Epithelial cell of esophagus (primary cell): ENCODE measurements around the gene ARMH3.

ENCODE experiments used
- DNase-seq: peaks from one replicate; pipeline ENCODE4 v3.0.0; 2010; ENCODE audit warnings: low read depth
- H3K4me3 ChIP-seq: 2 replicates; pipeline ENCODE4 v1.5.1; 2011; ENCODE audit warnings: mild to moderate bottlenecking, low read length, control low read depth
- TF ChIP-seq, protein P1 (sequence below): IDR thresholded peaks from 2 replicates; pipeline ENCODE4 v1.5.1; 2011; ENCODE audit warnings: low read depth, mild to moderate bottlenecking, low read length, control low read depth, inconsistent platforms; ENCODE audit not compliant: insufficient read depth; ENCODE audit errors: missing control alignments

The ARMH3 gene

DNA sequence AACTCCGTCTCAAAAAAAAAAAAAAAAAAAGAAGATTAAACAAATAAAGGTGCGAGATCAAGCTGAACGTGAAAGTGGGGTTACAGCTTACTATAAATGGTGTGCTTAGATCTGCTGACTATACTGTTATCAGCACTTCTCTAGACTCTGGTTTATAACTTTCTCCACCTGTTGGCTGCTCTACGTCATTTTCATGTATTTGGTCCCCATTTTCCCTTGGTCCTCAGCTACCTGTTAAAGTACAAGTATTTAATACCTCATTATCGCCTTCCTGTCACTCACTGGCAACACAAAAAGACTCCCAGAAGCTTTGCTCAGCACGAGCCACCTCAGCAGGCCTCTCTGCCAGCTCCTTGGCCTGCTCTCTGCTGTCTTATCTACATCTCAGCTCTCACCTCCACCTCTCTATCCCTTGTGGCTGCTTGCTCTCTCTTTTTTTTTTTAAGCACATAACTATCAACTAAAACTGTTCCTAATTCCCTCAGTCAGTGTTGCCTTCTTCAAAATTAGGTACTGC lies 95.0 kb downstream of the ARMH3 start:
- no peak overlapping the region for H3K4me3 ChIP-seq
- no peak for DNase-seq
- TF ChIP-seq, protein P1, sequence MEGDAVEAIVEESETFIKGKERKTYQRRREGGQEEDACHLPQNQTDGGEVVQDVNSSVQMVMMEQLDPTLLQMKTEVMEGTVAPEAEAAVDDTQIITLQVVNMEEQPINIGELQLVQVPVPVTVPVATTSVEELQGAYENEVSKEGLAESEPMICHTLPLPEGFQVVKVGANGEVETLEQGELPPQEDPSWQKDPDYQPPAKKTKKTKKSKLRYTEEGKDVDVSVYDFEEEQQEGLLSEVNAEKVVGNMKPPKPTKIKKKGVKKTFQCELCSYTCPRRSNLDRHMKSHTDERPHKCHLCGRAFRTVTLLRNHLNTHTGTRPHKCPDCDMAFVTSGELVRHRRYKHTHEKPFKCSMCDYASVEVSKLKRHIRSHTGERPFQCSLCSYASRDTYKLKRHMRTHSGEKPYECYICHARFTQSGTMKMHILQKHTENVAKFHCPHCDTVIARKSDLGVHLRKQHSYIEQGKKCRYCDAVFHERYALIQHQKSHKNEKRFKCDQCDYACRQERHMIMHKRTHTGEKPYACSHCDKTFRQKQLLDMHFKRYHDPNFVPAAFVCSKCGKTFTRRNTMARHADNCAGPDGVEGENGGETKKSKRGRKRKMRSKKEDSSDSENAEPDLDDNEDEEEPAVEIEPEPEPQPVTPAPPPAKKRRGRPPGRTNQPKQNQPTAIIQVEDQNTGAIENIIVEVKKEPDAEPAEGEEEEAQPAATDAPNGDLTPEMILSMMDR = no peak

DNA sequence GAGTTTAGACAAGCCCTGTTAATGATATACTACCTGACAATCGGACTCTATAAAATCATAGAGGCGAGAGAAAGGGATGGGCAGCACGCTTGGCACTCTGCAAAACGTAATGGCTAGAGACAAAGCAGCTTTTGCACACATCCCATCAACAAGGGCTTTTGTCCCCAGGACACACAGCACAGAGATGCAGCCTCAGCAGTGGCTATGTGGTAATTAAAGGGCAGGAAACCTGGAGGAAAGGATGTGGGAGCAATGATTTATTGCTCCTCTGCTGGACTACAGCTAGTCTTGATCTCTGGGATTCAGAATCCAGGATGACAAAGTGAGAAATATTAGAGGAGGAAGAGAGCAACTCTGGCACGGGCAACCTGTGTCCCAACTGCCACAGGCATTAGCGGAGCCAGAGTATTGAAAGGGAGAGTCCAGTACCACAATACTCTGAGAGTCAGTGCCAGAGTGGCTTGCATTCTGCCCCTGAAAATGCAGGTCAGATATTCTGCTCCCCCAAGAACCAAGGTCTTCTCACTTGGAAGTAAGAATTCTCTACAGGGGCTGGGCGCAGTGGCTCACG lies 96.5 kb downstream of the ARMH3 start:
- no peak overlapping the region for H3K4me3 ChIP-seq
- TF ChIP-seq, protein P1 = no peak
- no peak for DNase-seq

DNA sequence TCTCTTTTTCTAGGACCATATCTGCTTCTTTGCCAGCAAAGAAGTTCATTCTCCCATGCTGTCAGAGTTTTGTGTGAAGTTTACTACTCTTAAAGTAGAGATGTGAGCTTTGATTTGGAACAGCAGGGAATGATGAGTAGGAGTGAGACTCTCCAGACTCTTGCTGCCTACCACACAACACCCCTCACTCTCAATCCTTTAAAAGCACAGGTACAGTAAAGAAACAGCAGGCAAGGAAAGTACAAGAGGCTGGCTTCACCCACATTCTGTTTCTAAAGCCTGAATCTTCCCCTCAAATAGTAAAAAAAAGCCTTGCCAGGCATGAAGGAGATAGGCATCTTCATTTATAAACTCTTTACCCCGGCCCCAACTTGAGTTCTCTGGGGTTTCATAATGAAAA lies 97.3 kb downstream of the ARMH3 start:
- no peak for DNase-seq
- TF ChIP-seq, protein P1 = no peak
- no peak overlapping the region for H3K4me3 ChIP-seq

DNA sequence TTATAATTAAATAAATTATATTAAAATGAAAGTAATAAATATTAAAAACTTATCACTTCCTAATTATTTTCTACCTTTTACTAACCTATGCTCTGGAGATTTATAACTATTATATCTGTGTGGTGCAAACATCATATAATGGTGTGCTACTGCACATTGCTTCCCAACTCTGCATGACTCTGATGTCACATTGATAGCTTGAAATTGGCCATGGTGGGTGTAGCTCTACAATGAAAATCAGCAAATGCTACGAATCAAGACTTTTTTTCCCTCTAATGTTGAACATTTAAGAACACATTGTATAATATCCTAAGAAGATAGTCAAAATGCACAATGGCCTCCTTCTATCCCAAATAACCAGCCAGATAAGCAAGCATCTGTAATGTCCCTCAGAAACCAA lies 99.1 kb downstream of the ARMH3 start:
- H3K4me3 ChIP-seq = no peak overlapping the region
- TF ChIP-seq, protein P1 = no peak
- DNase-seq = no peak

DNA sequence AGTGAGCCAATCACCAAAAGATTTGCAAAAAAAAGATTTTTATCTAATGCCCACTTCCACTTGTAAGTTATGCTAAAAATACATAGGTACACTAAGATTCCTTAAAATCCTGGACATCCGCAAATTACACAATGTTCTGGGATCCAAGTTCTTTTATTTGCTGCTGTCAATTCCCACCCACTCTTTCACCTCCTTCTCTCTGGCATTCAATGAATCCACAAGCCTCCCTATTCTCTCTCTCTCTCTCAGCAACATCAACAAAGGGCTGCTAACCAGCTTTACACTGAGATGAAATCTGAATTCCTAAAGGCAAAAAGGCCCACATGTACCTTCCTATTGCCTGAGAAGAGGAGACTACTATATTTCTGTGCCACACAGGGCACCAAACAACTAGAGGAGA lies 99.9 kb downstream of the ARMH3 start:
- TF ChIP-seq, protein P1 = no peak
- DNase-seq = no peak
- H3K4me3 ChIP-seq = no peak overlapping the region

DNA sequence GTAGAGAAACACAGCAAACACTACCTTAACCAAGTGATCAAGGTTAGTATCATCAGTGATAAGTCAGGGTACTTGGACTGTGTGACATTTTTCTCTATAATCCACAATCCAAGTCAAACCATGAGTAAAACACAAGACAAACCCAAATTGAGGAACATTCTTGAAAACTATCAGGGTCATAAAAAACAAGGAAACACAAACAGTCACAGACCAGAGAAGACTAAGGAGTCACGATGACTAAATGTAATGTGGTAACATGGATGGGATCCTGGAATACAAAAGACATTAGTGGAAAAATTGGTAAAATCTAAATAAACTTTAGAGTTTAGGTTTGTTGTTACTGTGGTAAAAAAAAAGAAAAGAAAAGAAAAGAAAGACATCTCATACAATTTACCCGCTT lies 103.8 kb downstream of the ARMH3 start:
- TF ChIP-seq, protein P1 = no peak
- no peak overlapping the region for H3K4me3 ChIP-seq
- no peak for DNase-seq

DNA sequence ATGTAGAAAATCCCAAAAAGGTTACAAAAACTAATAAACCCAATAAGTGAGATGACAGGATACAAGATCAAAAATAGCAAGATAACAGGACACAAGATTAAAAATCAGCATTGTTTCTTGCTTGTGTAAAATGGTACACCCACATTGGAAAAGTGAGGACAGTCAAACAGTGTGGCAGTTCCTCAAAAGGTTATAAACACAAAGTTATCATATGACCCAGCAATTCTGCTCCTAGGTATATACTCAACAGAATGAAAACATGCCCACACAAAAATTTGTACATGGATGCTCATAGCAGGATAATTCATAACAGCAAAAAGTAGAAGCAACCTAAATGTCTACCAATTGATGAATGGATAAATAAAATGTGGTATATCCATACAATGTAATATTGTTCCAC lies 105.8 kb downstream of the ARMH3 start:
- no peak for DNase-seq
- no peak overlapping the region for H3K4me3 ChIP-seq
- TF ChIP-seq, protein P1 = no peak
